GM12878 (cell line): Measurements from ENCODE around the gene ZNF558.

Experiments
- BMI1 ChIP-seq: fragments of 450-650 bp; IDR thresholded peaks from 2 replicates; pipeline ENCODE4 v1.6.1; 2016; ENCODE audit warnings: mild to moderate bottlenecking, moderate library complexity, borderline replicate concordance
- CHD2 ChIP-seq: IDR thresholded peaks from 2 replicates; pipeline ENCODE4 v1.6.1; 2011; ENCODE audit warnings: low read depth, low read length, improper control_type of control experiment, borderline replicate concordance
- FOXM1 ChIP-seq: IDR thresholded peaks from 2 replicates; pipeline ENCODE4 v1.6.1; 2012; ENCODE audit warnings: low read depth, mild to moderate bottlenecking, inconsistent platforms, low read length, moderate library complexity
- POLR2A ChIP-seq: IDR thresholded peaks from 2 replicates; pipeline ENCODE4 v1.6.1; 2011; ENCODE audit warnings: low read depth, mild to moderate bottlenecking, low read length
- SMC3 ChIP-seq: IDR thresholded peaks from 2 replicates; pipeline ENCODE4 v1.6.1; 2011; ENCODE audit warnings: low read length, improper control_type of control experiment, borderline replicate concordance
- SUZ12 ChIP-seq: fragments of 200-600 bp; sonication (generic); IDR thresholded peaks from one replicate; pipeline ENCODE4 v1.6.1; 2018; ENCODE audit warnings: antibody characterized with exemption, mild to moderate bottlenecking; ENCODE audit not compliant: unreplicated experiment
- ZNF217 ChIP-seq: fragments of 450-650 bp; IDR thresholded peaks from 2 replicates; pipeline ENCODE4 v1.6.1; 2017; ENCODE audit warnings: antibody characterized with exemption, mild to moderate bottlenecking

DNA sequence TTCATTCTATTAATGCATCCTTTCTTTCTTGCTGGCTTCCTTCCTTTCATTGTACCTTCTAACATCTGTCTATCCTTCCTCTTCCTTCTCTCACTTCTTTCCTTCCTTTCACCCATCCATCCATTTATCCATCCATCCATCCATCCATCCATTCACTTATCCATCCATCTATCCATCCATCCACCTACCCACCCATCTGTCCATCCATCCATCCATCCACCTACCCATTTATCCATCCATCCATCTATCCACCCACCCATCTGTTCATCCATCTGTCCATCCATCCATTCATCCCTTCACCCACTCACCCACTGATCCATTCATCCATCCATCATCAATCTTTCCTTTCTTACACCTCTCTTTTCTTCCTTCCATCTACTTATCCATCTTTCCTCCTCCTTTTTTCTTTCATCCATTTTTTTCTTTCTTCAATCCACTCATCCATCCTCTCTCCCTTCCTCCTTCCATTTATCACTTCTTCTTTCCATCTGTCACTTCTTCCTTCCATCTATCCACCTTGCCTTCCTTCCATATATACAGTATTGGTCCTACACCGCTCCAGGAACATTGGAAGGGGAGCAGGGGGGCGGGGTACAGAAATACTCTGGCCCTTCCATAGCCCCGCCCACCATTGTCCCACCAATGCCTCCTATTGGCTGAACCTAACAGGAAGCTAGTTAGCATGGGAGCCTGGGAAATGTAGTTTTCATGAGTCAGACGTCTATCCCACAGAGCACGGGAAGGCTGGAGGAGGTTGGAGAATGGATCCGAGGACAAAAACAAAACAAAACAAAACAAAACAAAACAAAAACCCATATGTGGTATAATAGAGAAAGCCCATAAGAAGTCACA is 46.0 kb upstream of the ZNF558 start:
- no peak for TF ChIP-seq SUZ12
- TF ChIP-seq FOXM1 = no peak
- no peak for TF ChIP-seq ZNF217
- TF ChIP-seq BMI1 = no peak
- TF ChIP-seq CHD2 = no peak
- TF ChIP-seq POLR2A = no peak
- TF ChIP-seq SMC3 = no peak
